CD4-positive, alpha-beta T cell (primary cell): ENCODE measurements around the gene SLC29A1. TPM values are rescaled to one million over a fixed set of nuclear protein-coding genes. Genes with fewer than 3 reads are reported as not detected.

Experiments
- ATAC-seq: fragments of 200-7000 bp; cut with Tn5 transposase; one replicate; pipeline ENCODE4 v1.10.0; 2022; ENCODE audit warnings: mild to moderate bottlenecking; ENCODE audit not compliant: poor library complexity
- CTCF ChIA-PET: fragments of 350-600 bp; sonication (Branson Sonifier 250); formaldehyde crosslinking; loops from one replicate; lab custom pipeline; 2021; ENCODE audit warnings: antibody characterized with exemption, inconsistent platforms; lab: Charles Lee
- POLR2A ChIA-PET: fragments of 350-600 bp; sonication (Branson Sonifier 250); formaldehyde crosslinking; loops from one replicate; lab custom pipeline; 2021; ENCODE audit warnings: antibody characterized with exemption, inconsistent platforms; lab: Charles Lee
- DNase-seq, 14 experiments: peaks; one replicate each; pipeline ENCODE4 v3.0.0-alpha.2; 2013 to 2020; ENCODE audit warnings: mixed read lengths in 2 of 14
- H3K27ac ChIP-seq, 2 donors: one replicate each; pipeline versions ENCODE4 v1.5.1 to v1.7.0; 2013; ENCODE audit warnings: low read length in 2 of 2, low read depth in 1 of 2, mild to moderate bottlenecking in 1 of 2
- H3K27me3 ChIP-seq, 2 experiments: 1 replicate in 1 of 2; 2 replicates in 1 of 2; pipeline versions ENCODE4 v1.6.1 to v1.7.0; 2013; ENCODE audit warnings: low read length in 2 of 2, control low read depth in 1 of 2, mild to moderate bottlenecking in 1 of 2, moderate library complexity in 1 of 2; ENCODE audit not compliant: insufficient read depth in 2 of 2, control insufficient read depth in 1 of 2
- H3K36me3 ChIP-seq: one replicate; pipeline ENCODE4 v1.6.1; 2013; ENCODE audit warnings: low read length, control low read depth; ENCODE audit not compliant: insufficient read depth
- H3K4me1 ChIP-seq: one replicate; pipeline ENCODE4 v1.6.1; 2013; ENCODE audit warnings: low read length, control low read depth; ENCODE audit not compliant: insufficient read depth
- H3K4me3 ChIP-seq: one replicate; pipeline ENCODE4 v1.5.1; 2013; ENCODE audit warnings: mild to moderate bottlenecking, low read length, moderate library complexity
- H3K9me3 ChIP-seq, 2 experiments: 1 replicate in 1 of 2; 2 replicates in 1 of 2; pipeline versions ENCODE4 v1.6.1 to v1.7.0; 2013; ENCODE audit warnings: low read length in 2 of 2, mild to moderate bottlenecking in 2 of 2, control low read depth in 1 of 2, moderate library complexity in 1 of 2; ENCODE audit not compliant: control insufficient read depth in 1 of 2, insufficient read depth in 1 of 2
- H3K27ac Mint-ChIP-seq: one replicate; pipeline ENCODE4 v1.8.0; 2020; ENCODE audit warnings: mixed read lengths
- H3K27me3 Mint-ChIP-seq: one replicate; pipeline ENCODE4 v1.8.0; 2021; ENCODE audit warnings: mixed read lengths
- H3K36me3 Mint-ChIP-seq: one replicate; pipeline ENCODE4 v1.8.0; 2021; ENCODE audit warnings: low read depth, mixed read lengths
- H3K4me1 Mint-ChIP-seq: one replicate; pipeline ENCODE4 v1.8.0; 2021; ENCODE audit warnings: low read depth, mixed read lengths
- H3K4me3 Mint-ChIP-seq: one replicate; pipeline ENCODE4 v1.8.0; 2020; ENCODE audit warnings: mild to moderate bottlenecking, mixed read lengths
- H3K9me3 Mint-ChIP-seq: one replicate; pipeline ENCODE4 v1.8.0; 2020; ENCODE audit warnings: mixed read lengths
- CTCF ChIP-seq: fragments of 200-600 bp; IDR thresholded peaks from one replicate; pipeline ENCODE4 v1.8.0; 2022; ENCODE audit warnings: antibody characterized with exemption, mild to moderate bottlenecking
- intact Hi-C, 2 experiments: fragments of 100-400 bp; cut with DNase I in 1 of 2; cut with micrococcal nuclease in 1 of 2; formaldehyde crosslinking; loops; one replicate each; pipeline versions ENCODE4 v1.15.1 to v1.9.0; 2023 to 2025; cut with DNase I, micrococcal nuclease
- total RNA-seq, 174 experiments: library from RNA in 2 of 174; stranded (reverse) in 2 of 174; gene quantifications; one replicate each; pipeline ENCODE4 v1.2.3 and lab custom pipeline; 2021 to 2026

SLC29A1 gene
- total RNA-seq, 2 experiments from 2014 or later: 0.67 to 1.3 TPM

DNA sequence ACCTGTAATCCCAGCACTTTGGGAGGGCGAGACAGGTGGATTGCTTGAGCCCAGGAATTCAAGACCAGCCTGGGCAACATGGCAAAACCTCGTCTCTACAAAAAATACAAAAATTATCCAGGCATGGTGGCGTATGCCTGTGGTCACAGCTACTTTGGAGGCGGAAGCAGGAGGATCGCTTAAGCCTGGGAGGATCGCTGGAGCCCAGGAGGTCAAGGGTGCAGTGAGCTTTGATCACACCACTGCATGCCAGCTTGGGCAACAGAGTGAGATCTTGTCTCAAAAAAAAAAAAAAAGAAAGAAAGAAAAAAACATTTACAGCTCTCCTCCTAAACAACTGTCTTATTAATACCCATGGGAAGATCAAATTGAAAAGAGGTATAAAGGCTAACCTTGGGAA is 15.4 kb upstream of the SLC29A1 start:
- H3K9me3 Mint-ChIP-seq: no peaks in the 10 kb centered on the region
- Histone ChIP-seq H3K27me3 (no peaks in the 10 kb centered on the region), H3K4me3 (no peak overlapping the region), H3K4me1 (no peaks in the 10 kb centered on the region), H3K9me3 (no peaks in the 10 kb centered on the region), H3K27ac (no peak overlapping the region), H3K36me3 (no peaks in the 10 kb centered on the region)
- H3K4me3 Mint-ChIP-seq: no peak overlapping the region
- CTCF ChIA-PET: no interaction called here
- no peaks in the 10 kb centered on the region for H3K36me3 Mint-ChIP-seq
- no peaks in the 10 kb centered on the region for H3K27me3 Mint-ChIP-seq
- POLR2A ChIA-PET: no interaction called here
- DNase-seq (no peak), ATAC-seq (no peak)
- no peak overlapping the region for H3K27ac Mint-ChIP-seq
- H3K4me1 Mint-ChIP-seq: no peaks in the 10 kb centered on the region
- no peak for TF ChIP-seq CTCF
- intact Hi-C loops: no loop called here

- no peak for DNase-seq
- Mint-ChIP-seq H3K27me3 (peaks cover 4% of the 10 kb centered on the region), H3K4me1 (no peaks in the 10 kb centered on the region), H3K9me3 (no peaks in the 10 kb centered on the region), H3K36me3 (no peaks in the 10 kb centered on the region), H3K27ac (no peak overlapping the region), H3K4me3 (no peak overlapping the region)
- TF ChIP-seq CTCF: no peak
- no peaks in the 10 kb centered on the region for H3K27me3 ChIP-seq
- H3K4me1 ChIP-seq: no peaks in the 10 kb centered on the region
- ChIA-PET CTCF (interaction anchor here (1.4 kb wide), 1 partner anchor 10 kb away, joined by 4 read pairs; no protein-coding TSS in a partner anchor), POLR2A (no interaction called here)
- ATAC-seq: no peak
- no peak overlapping the region for H3K4me3 ChIP-seq
- intact Hi-C loops: no loop called here
- H3K36me3 ChIP-seq: no peaks in the 10 kb centered on the region
- H3K9me3 ChIP-seq: no peaks in the 10 kb centered on the region
- H3K27ac ChIP-seq: no peak overlapping the region
These were observed 12.1 kb upstream of the SLC29A1 start for GRCh38 chr6:44211284-44211683.

DNA sequence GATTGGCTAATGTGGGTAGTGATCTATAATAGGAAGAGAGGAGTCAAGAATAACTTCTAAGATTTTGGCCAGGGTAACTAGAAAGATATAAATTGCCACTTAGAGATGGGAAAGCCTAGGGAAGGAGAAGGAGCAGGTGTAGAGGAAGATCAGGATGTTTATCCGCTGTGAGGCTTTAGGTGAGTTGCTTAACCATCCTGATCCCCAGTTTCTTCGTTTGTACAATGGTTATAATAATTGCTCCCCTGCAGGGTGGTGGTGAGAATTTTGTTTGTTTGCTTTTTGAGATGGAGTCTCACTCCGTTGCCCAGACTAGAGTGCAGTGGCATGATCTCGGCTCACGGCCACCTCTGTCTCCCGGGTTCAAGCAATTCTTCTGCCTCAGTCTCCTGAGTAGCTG is 9.1 kb upstream of the SLC29A1 start:
- H3K36me3 ChIP-seq: no peaks in the 10 kb centered on the region
- CTCF ChIA-PET: no interaction called here
- no peak overlapping the region for H3K27ac ChIP-seq
- H3K4me3 ChIP-seq: no peak overlapping the region
- POLR2A ChIA-PET: no interaction called here
- peaks cover 9% of the 10 kb centered on the region for H3K4me1 Mint-ChIP-seq
- H3K9me3 Mint-ChIP-seq: no peaks in the 10 kb centered on the region
- DNase-seq (no peak), ATAC-seq (no peak)
- H3K4me1 ChIP-seq: peaks cover 5% of the 10 kb centered on the region
- H3K27me3 ChIP-seq: peaks cover 3 to 7% of the 10 kb centered on the region in 2 experiments
- no peak overlapping the region for H3K27ac Mint-ChIP-seq
- no peak overlapping the region for H3K4me3 Mint-ChIP-seq
- no peak for TF ChIP-seq CTCF
- H3K27me3 Mint-ChIP-seq: peaks cover 4% of the 10 kb centered on the region
- intact Hi-C loops: no loop called here
- no peaks in the 10 kb centered on the region for H3K36me3 Mint-ChIP-seq
- H3K9me3 ChIP-seq: peaks cover 0 to 3% of the 10 kb centered on the region in 2 experiments
